GM21786 (cell line): ENCODE data around the gene SCIN.
"Not testable (repeated sequence)": the region's sequence is repeated elsewhere in the genome, so short reads cannot be mapped to it uniquely, and the experiment has no call there.

Experiments used
- ATAC-seq: cut with Tn5 transposase; IDR thresholded peaks from one replicate; pipeline ENCODE4 v1.9.1; 2021; ENCODE audit not compliant: unreplicated experiment

The SCIN gene

GRCh38 chr7:12570534-12571461 is at the start of gene SCIN:
SCIN (plus strand) TSS chr7:12570720; CDS start chr7:12570787, 67 bp downstream.
- no peak for ATAC-seq

GRCh38 chr7:12524794-12525386 is 45.6 kb upstream of the SCIN start:
- ATAC-seq, result no peak

- not testable (repeated sequence) for ATAC-seq
Measured at GRCh38 chr7:12526693-12527092, 43.8 kb upstream of the SCIN start.

GRCh38 chr7:12527670-12528069 is 42.9 kb upstream of the SCIN start:
- ATAC-seq, result not testable (repeated sequence)

- no peak for ATAC-seq
Measured at GRCh38 chr7:12529971-12530710, 40.4 kb upstream of the SCIN start.

- ATAC-seq, result no peak
Measured at GRCh38 chr7:12531784-12532183, 38.7 kb upstream of the SCIN start.

- ATAC-seq, result no peak
Measured at GRCh38 chr7:12534046-12534445, 36.5 kb upstream of the SCIN start.

GRCh38 chr7:12539681-12540080 is 30.8 kb upstream of the SCIN start:
- no peak for ATAC-seq

- no peak for ATAC-seq
Measured at GRCh38 chr7:12540850-12541249, 29.7 kb upstream of the SCIN start.

- no peak for ATAC-seq
Measured at GRCh38 chr7:12543586-12543985, 26.9 kb upstream of the SCIN start.

- ATAC-seq, result no peak
Measured at GRCh38 chr7:12549106-12549505, 21.4 kb upstream of the SCIN start.

GRCh38 chr7:12550956-12551355 is 19.6 kb upstream of the SCIN start:
- no peak for ATAC-seq

- no peak for ATAC-seq
Measured at GRCh38 chr7:12552876-12553275, 17.6 kb upstream of the SCIN start.

- no peak for ATAC-seq
Measured at GRCh38 chr7:12553416-12553815, 17.1 kb upstream of the SCIN start.

- no peak for ATAC-seq
Measured at GRCh38 chr7:12554351-12554750, 16.2 kb upstream of the SCIN start.

GRCh38 chr7:12554872-12555271 is 15.6 kb upstream of the SCIN start:
- ATAC-seq, result no peak

- not testable (repeated sequence) for ATAC-seq
Measured at GRCh38 chr7:12555695-12556094, 14.8 kb upstream of the SCIN start.

GRCh38 chr7:12556139-12556792 is 14.3 kb upstream of the SCIN start:
- not testable (repeated sequence) for ATAC-seq

- no peak for ATAC-seq
Measured at GRCh38 chr7:12557282-12557681, 13.2 kb upstream of the SCIN start.

GRCh38 chr7:12564996-12565764 is 5.3 kb upstream of the SCIN start:
- no peak for ATAC-seq
